ENCODE data around the gene EMP1. TPM values are rescaled to one million over a fixed set of nuclear protein-coding genes. Genes with fewer than 3 reads are reported as not detected.
"Not testable (repeated sequence)": the region's sequence is repeated elsewhere in the genome, so short reads cannot be mapped to it uniquely, and the experiment has no call there.

EMP1 gene
- total RNA-seq, 6 experiments from 2014 or later = 217 to 417 (median 356) TPM

DNA sequence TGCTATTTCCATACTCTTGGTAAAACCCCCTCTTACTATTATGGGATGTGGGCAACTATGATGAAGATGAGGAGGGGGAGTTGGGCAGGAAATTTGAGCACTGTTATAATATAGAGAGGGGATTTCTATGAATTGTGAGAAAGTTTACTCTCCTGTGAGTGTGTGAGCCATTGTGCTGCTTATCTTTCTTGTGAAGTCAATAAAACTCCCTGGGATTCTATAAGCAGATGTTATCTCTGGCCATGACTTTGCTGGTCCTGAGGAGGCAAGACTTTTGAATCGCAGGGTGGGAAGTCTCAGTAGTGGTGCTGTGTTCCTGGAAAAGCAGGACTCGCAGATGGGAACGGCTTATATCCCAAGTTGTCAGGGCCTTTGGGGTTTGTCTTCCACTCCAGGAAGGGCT is 62.2 kb downstream of the EMP1 start:
- TF ChIP-seq, protein P1, sequence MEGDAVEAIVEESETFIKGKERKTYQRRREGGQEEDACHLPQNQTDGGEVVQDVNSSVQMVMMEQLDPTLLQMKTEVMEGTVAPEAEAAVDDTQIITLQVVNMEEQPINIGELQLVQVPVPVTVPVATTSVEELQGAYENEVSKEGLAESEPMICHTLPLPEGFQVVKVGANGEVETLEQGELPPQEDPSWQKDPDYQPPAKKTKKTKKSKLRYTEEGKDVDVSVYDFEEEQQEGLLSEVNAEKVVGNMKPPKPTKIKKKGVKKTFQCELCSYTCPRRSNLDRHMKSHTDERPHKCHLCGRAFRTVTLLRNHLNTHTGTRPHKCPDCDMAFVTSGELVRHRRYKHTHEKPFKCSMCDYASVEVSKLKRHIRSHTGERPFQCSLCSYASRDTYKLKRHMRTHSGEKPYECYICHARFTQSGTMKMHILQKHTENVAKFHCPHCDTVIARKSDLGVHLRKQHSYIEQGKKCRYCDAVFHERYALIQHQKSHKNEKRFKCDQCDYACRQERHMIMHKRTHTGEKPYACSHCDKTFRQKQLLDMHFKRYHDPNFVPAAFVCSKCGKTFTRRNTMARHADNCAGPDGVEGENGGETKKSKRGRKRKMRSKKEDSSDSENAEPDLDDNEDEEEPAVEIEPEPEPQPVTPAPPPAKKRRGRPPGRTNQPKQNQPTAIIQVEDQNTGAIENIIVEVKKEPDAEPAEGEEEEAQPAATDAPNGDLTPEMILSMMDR (IDR thresholded peaks at IDR 0.05) = no peak
- peaks cover 11% of the 10 kb centered on the region for H3K4me1 Mint-ChIP-seq (ENCODE audit: low read depth)
- DNase-seq = no peak
- H3K4me3 Mint-ChIP-seq = no peak overlapping the region
- no peaks in the 10 kb centered on the region; the same call in none of the 2 replicates for H3K27me3 Mint-ChIP-seq (ENCODE audit: insufficient read depth)
- H3K9me3 Mint-ChIP-seq = no peaks in the 10 kb centered on the region
- H3K36me3 Mint-ChIP-seq (ENCODE audit: low read depth) = no peaks in the 10 kb centered on the region
- no peak overlapping the region for H3K27ac Mint-ChIP-seq

DNA sequence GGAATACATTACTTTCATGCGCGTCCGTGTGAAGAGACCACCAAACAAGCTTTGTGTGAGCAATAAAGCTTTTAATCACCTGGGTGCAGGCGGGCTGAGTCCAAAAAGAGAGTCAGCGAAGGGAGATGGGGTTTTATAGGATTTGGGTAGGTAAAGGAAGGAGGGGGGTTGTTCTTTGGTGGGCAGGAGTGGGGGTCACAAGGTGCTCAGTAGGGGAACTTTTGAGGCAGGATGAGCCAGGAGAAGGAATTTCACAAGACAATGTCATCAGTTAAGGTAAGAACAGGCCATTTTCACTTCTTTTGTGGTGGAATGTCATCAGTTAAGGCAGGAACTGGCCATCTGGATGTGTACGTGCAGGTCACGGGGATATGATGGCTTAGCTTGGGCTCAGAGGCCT is 63.1 kb downstream of the EMP1 start:
- not testable (repeated sequence) for H3K4me3 Mint-ChIP-seq; H3K27ac Mint-ChIP-seq; DNase-seq; H3K9me3 Mint-ChIP-seq; H3K36me3 Mint-ChIP-seq (ENCODE audit: low read depth); H3K27me3 Mint-ChIP-seq (ENCODE audit: insufficient read depth)
- peaks cover 19% of the 10 kb centered on the region for H3K4me1 Mint-ChIP-seq (ENCODE audit: low read depth)

DNA sequence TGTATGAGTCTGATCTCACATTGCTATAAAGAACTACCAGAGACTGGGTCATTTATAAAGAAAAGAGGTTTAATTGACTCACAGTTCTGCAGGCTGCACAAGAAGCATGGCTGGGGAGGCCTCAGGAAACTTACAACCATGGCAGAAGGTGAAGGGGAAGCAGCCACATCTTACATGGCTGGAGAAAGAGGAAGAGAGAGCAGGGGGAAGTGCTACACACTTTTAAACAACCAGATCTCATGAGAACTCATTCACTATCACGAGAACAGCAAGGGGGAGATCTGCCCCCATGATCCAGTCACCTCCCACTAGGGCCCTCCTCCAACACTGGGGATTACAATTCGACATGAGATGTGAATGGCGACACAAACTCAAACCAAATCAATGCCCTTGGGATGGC is 71.3 kb downstream of the EMP1 start:
- H3K9me3 Mint-ChIP-seq; H3K4me3 Mint-ChIP-seq; H3K27ac Mint-ChIP-seq; DNase-seq; H3K4me1 Mint-ChIP-seq (ENCODE audit: low read depth); H3K36me3 Mint-ChIP-seq (ENCODE audit: low read depth): not testable (repeated sequence)
- peaks cover 38% of the 10 kb centered on the region for H3K27me3 Mint-ChIP-seq (ENCODE audit: insufficient read depth)

DNA sequence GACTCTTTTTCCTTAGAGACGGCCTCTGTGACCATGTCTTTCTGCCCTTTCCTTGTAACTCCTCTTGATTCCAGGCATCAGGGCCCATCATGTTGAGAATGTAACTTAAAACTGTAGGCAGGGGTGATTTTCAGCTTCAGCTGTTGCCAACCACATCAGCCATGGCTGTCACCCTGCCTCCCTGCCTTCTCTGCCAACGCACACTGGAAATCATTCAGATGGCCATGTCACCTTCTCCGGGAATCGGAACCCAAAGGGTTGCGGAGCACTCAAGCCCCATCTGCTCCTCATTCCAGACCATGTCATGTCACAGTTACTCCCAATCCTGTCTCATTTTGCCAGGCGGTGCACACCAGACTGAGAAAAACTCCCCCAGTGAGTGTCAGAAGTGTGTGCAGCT is 72.1 kb downstream of the EMP1 start:
- H3K36me3 Mint-ChIP-seq (ENCODE audit: low read depth) = no peaks in the 10 kb centered on the region
- no peak for DNase-seq
- H3K9me3 Mint-ChIP-seq = no peaks in the 10 kb centered on the region
- no peak overlapping the region for H3K27ac Mint-ChIP-seq
- TF ChIP-seq, protein P1 (IDR thresholded peaks at IDR 0.05) = no peak
- H3K27me3 Mint-ChIP-seq (ENCODE audit: insufficient read depth) = peaks cover 42% of the 10 kb centered on the region
- peaks cover 8% of the 10 kb centered on the region; the same call in 1 of the 2 replicates for H3K4me1 Mint-ChIP-seq (ENCODE audit: low read depth)
- H3K4me3 Mint-ChIP-seq = no peak overlapping the region

Other genes with a start within 250 kb of the EMP1 start
- gene GPRC5D, start 244.6 kb upstream of the EMP1 start, total RNA-seq (2021; fragmentation: NEBNext Ultra II Directional; extraction: Animal tissue kit (Norgen Biotek cat#: 25700)) = not detected
- gene HEBP1, start 196.5 kb upstream of the EMP1 start, total RNA-seq (2021; fragmentation: NEBNext Ultra II Directional; extraction: Animal tissue kit (Norgen Biotek cat#: 25700)) = 100 to 1,000 TPM in 1 of 6 experiments, 10 to 100 TPM in 5; 65.0 to 100 (median 70.8) TPM
- gene FAM234B, start 152.3 kb upstream of the EMP1 start, total RNA-seq (2021; fragmentation: NEBNext Ultra II Directional; extraction: Animal tissue kit (Norgen Biotek cat#: 25700)) = 1 to 10 TPM; 3.0 to 4.6 (median 3.7) TPM
- gene GSG1, start 93.1 kb upstream of the EMP1 start, total RNA-seq (2021; fragmentation: NEBNext Ultra II Directional; extraction: Animal tissue kit (Norgen Biotek cat#: 25700)) = 1 to 10 TPM in 2 of 6 experiments, under 1 TPM in 4; 0.48 to 1.0 (median 0.75) TPM